H9 (cell line): Measurements from ENCODE around the gene PRDM11. TPM values are rescaled to one million over a fixed set of nuclear protein-coding genes. Genes with fewer than 3 reads are reported as not detected.

Experiments used
- DNase-seq: peaks from one replicate; pipeline ENCODE4 v3.0.0-alpha.2; 2017
- H2AFZ ChIP-seq: one replicate; pipeline ENCODE4 v1.6.1; 2013; ENCODE audit warnings: mild to moderate bottlenecking, low read length, control low read depth, moderate library complexity
- H2AK5ac ChIP-seq: 2 replicates; pipeline ENCODE4 v1.6.1; 2013; ENCODE audit warnings: low read length, control low read depth, mixed read lengths; ENCODE audit not compliant: insufficient read length
- H2BK120ac ChIP-seq: one replicate; pipeline ENCODE4 v1.6.1; 2013; ENCODE audit warnings: low read depth, mild to moderate bottlenecking, low read length, control low read depth, inconsistent platforms; ENCODE audit not compliant: poor library complexity, severe bottlenecking
- H2BK12ac ChIP-seq: 2 replicates; pipeline ENCODE4 v1.6.1; 2013; ENCODE audit warnings: low read length, control low read depth, mixed read lengths, low read depth; ENCODE audit not compliant: insufficient read length
- H2BK15ac ChIP-seq: 2 replicates; pipeline ENCODE4 v1.6.1; 2013; ENCODE audit warnings: low read depth, low read length, control low read depth
- H2BK20ac ChIP-seq: one replicate; pipeline ENCODE4 v1.6.1; 2013; ENCODE audit warnings: low read depth, mild to moderate bottlenecking, low read length, control low read depth, inconsistent platforms; ENCODE audit not compliant: poor library complexity, severe bottlenecking
- H2BK5ac ChIP-seq: 2 replicates; pipeline ENCODE4 v1.6.1; 2013; ENCODE audit warnings: low read length, control low read depth, mixed read lengths; ENCODE audit not compliant: insufficient read length
- H3K14ac ChIP-seq: 2 replicates; pipeline ENCODE4 v1.6.1; 2013; ENCODE audit warnings: low read length, control low read depth; ENCODE audit not compliant: insufficient read depth
- H3K18ac ChIP-seq: 2 replicates; pipeline ENCODE4 v1.6.1; 2013; ENCODE audit warnings: low read depth, mild to moderate bottlenecking, mixed read lengths, low read length, control low read depth; ENCODE audit not compliant: insufficient read length
- H3K23ac ChIP-seq: 2 replicates; pipeline ENCODE4 v1.6.1; 2013; ENCODE audit warnings: low read length, control low read depth, mixed read lengths, low read depth; ENCODE audit not compliant: insufficient read length
- H3K23me2 ChIP-seq: 2 replicates; pipeline ENCODE4 v1.6.1; 2013; ENCODE audit warnings: low read depth, mild to moderate bottlenecking, mixed read lengths, low read length, control low read depth; ENCODE audit not compliant: insufficient read length, poor library complexity, severe bottlenecking
- H3K27ac ChIP-seq: 2 replicates; pipeline ENCODE4 v1.5.1; 2013; ENCODE audit warnings: low read length, control low read depth, mixed read lengths, low read depth; ENCODE audit not compliant: insufficient read length
- H3K27me3 ChIP-seq: 2 replicates; pipeline ENCODE4 v1.6.1; 2013; ENCODE audit warnings: low read length, control low read depth, inconsistent platforms; ENCODE audit not compliant: insufficient read depth
- H3K4ac ChIP-seq: 2 replicates; pipeline ENCODE4 v1.6.1; 2013; ENCODE audit warnings: low read depth, mild to moderate bottlenecking, control low read depth, inconsistent platforms, low read length, moderate library complexity
- H3K4me1 ChIP-seq: 2 replicates; pipeline ENCODE4 v1.6.1; 2013; ENCODE audit warnings: low read length, control low read depth, inconsistent platforms; ENCODE audit not compliant: insufficient read depth
- H3K4me2 ChIP-seq: 2 replicates; pipeline ENCODE4 v1.6.1; 2013; ENCODE audit warnings: low read length, control low read depth, mixed read lengths; ENCODE audit not compliant: insufficient read length, insufficient read depth
- H3K56ac ChIP-seq: 2 replicates; pipeline ENCODE4 v1.6.1; 2013; ENCODE audit warnings: low read depth, mild to moderate bottlenecking, mixed read lengths, low read length, control low read depth; ENCODE audit not compliant: insufficient read length
- H3K79me1 ChIP-seq: 2 replicates; pipeline ENCODE4 v1.6.1; 2013; ENCODE audit warnings: low read depth, mild to moderate bottlenecking, moderate library complexity, low read length, control low read depth, inconsistent platforms; ENCODE audit not compliant: insufficient read depth, poor library complexity, severe bottlenecking
- H3K79me2 ChIP-seq: 2 replicates; pipeline ENCODE4 v1.6.1; 2013; ENCODE audit warnings: low read length, control low read depth, inconsistent platforms; ENCODE audit not compliant: insufficient read depth
- H3K9ac ChIP-seq: 2 replicates; pipeline ENCODE4 v1.6.1; 2013; ENCODE audit warnings: low read length, control low read depth, mixed read lengths; ENCODE audit not compliant: insufficient read length; ENCODE audit errors: extremely low read depth
- H3K9me3 ChIP-seq: one replicate; pipeline ENCODE4 v1.6.1; 2013; ENCODE audit warnings: low read depth, low read length, inconsistent platforms; ENCODE audit not compliant: control insufficient read depth
- H3T11ph ChIP-seq: one replicate; pipeline ENCODE4 v1.6.1; 2013; ENCODE audit warnings: mild to moderate bottlenecking, low read length, control low read depth, inconsistent platforms
- H4K20me1 ChIP-seq: one replicate; pipeline ENCODE4 v1.6.1; 2013; ENCODE audit not compliant: control insufficient read depth, insufficient read length, insufficient read depth
- H4K5ac ChIP-seq: 2 replicates; pipeline ENCODE4 v1.6.1; 2013; ENCODE audit warnings: low read depth, mild to moderate bottlenecking, mixed read lengths, low read length, control low read depth; ENCODE audit not compliant: insufficient read length
- H4K8ac ChIP-seq: replicated peaks from 2 replicates; pipeline ENCODE4 v1.6.1; 2013; ENCODE audit warnings: low read length, control low read depth, mixed read lengths, low read depth; ENCODE audit not compliant: insufficient read length
- H4K91ac ChIP-seq: 2 replicates; pipeline ENCODE4 v1.6.1; 2013; ENCODE audit warnings: low read depth, mild to moderate bottlenecking, moderate library complexity, mixed read lengths, low read length, control low read depth; ENCODE audit not compliant: insufficient read length
- H3K27ac Mint-ChIP-seq, 3 experiments: 2 replicates in 2 of 3; 3 replicates in 1 of 3; pipeline ENCODE4 v1.8.0; 2020 to 2021; ENCODE audit warnings: mixed read lengths in 3 of 3, mild to moderate bottlenecking in 1 of 3, moderate library complexity in 1 of 3
- H3K27me3 Mint-ChIP-seq: 2 replicates; pipeline ENCODE4 v1.8.0; 2021; ENCODE audit warnings: low read depth, mild to moderate bottlenecking, moderate library complexity, mixed read lengths
- H3K36me3 Mint-ChIP-seq, 3 experiments: 2 replicates in 2 of 3; 3 replicates in 1 of 3; pipeline ENCODE4 v1.8.0; 2020 to 2021; ENCODE audit warnings: low read depth in 3 of 3, mixed read lengths in 3 of 3; ENCODE audit not compliant: insufficient read depth in 1 of 3
- H3K4me1 Mint-ChIP-seq, 2 experiments: 2 replicates each; pipeline ENCODE4 v1.8.0; 2020; ENCODE audit warnings: mixed read lengths in 2 of 2
- H3K4me3 Mint-ChIP-seq, 2 experiments: 2 replicates in 1 of 2; 3 replicates in 1 of 2; pipeline ENCODE4 v1.8.0; 2020 to 2021; ENCODE audit warnings: mild to moderate bottlenecking in 2 of 2, mixed read lengths in 2 of 2, moderate library complexity in 1 of 2
- H3K9me3 Mint-ChIP-seq, 2 experiments: 2 replicates in 1 of 2; 3 replicates in 1 of 2; pipeline ENCODE4 v1.8.0; 2020; ENCODE audit warnings: mild to moderate bottlenecking in 2 of 2, mixed read lengths in 2 of 2, moderate library complexity in 1 of 2
- CTCF ChIP-seq: fragments of 200-600 bp; sonication (generic); conservative IDR thresholded peaks from 3 replicates; pipeline ENCODE4 v1.8.0; 2021; ENCODE audit warnings: antibody characterized with exemption, mild to moderate bottlenecking
- WGBS: extraction: QIAGEN DNeasy Blood & Tissue Kit; methylation state at CpG from one replicate; pipeline ENCODE4 v1.1.7; 2013; ENCODE audit warnings: missing lambda C conversion rate, low lambda C conversion rate, mixed read lengths; ENCODE audit not compliant: insufficient read length; ENCODE audit errors: extremely low coverage; 5-methylcytosine and 5-hydroxymethylcytosine counted together
- total RNA-seq: library from RNA; stranded (reverse); gene quantifications from 2 replicates; pipeline ENCODE4 v1.2.1, GENCODE V29; 2021

Gene PRDM11
- total RNA-seq, 1 experiment from 2014 or later, result 11.5 TPM

- H3K23me2 ChIP-seq, result peaks cover 8% of the 10 kb centered on the region
- Mint-ChIP-seq H3K27me3 (peaks cover 41% of the 10 kb centered on the region), H3K9me3 (peaks cover 11 to 13% of the 10 kb centered on the region in 2 experiments), H3K4me1 (peaks cover 24 to 39% of the 10 kb centered on the region in 2 experiments), H3K36me3 (peaks cover 6 to 14% (median 11%) of the 10 kb centered on the region in 3 experiments; a peak in 6 of 7 replicates), H3K27ac (no peak overlapping the region), H3K4me3 (no peak overlapping the region)
- H3K4me1 ChIP-seq, result peaks cover 2% of the 10 kb centered on the region; the same call in 1 of the 2 replicates
- WGBS, result no CpG with 5 or more reads among the region's 6 CpGs
- no peak overlapping the region for H3K14ac ChIP-seq
- H4K5ac ChIP-seq, result no peak overlapping the region
- H3K9ac ChIP-seq, result no peak overlapping the region
- peaks cover 5% of the 10 kb centered on the region for H3K9me3 ChIP-seq
- no peak overlapping the region for H3K18ac ChIP-seq
- no peak overlapping the region for H2BK5ac ChIP-seq
- H2BK15ac ChIP-seq, result no peak overlapping the region
- no peak overlapping the region for H4K91ac ChIP-seq
- no peak overlapping the region for H2BK120ac ChIP-seq
- no peak for DNase-seq
- H3K4ac ChIP-seq, result no peak overlapping the region
- H3K79me2 ChIP-seq, result no peaks in the 10 kb centered on the region
- H3K27ac ChIP-seq, result no peak overlapping the region
- H3K56ac ChIP-seq, result no peak overlapping the region
- H4K20me1 ChIP-seq, result no peaks in the 10 kb centered on the region
- TF ChIP-seq CTCF, result no peak
- H3K4me2 ChIP-seq, result no peak overlapping the region
- no peak overlapping the region for H2BK20ac ChIP-seq
- no peak overlapping the region for H2AFZ ChIP-seq
- no peaks in the 10 kb centered on the region for H3K79me1 ChIP-seq
- H2BK12ac ChIP-seq, result no peak overlapping the region
- H3K23ac ChIP-seq, result no peak overlapping the region
- H2AK5ac ChIP-seq, result no peak overlapping the region
- H3K27me3 ChIP-seq, result peaks cover 4% of the 10 kb centered on the region; the same call in 1 of the 2 replicates
- no peak overlapping the region for H3T11ph ChIP-seq
- no peak overlapping the region for H4K8ac ChIP-seq
Measured at GRCh38 chr11:45282081-45282480, 135.6 kb downstream of the PRDM11 start.

Other genes starting within 250 kb of the PRDM11 start
- gene TP53I11, start 195.8 kb upstream of the PRDM11 start, total RNA-seq, result 94.2 and 95.6 TPM in 2 replicates
- 4.3 and 6.0 TPM in 2 replicates for gene SYT13, start 139.7 kb downstream of the PRDM11 start, total RNA-seq